HEK293T (cell line): ENCODE measurements around the gene IL12RB2.

Experiments
- FOXA1 ChIP-seq: fragments of 450-650 bp; IDR thresholded peaks from 2 replicates; pipeline ENCODE4 v1.6.1; 2016; ENCODE audit warnings: mild to moderate bottlenecking
- HDGF ChIP-seq: fragments of 450-650 bp; IDR thresholded peaks from 2 replicates; pipeline ENCODE4 v1.6.1; 2017; ENCODE audit warnings: antibody characterized with exemption, borderline replicate concordance
- SUZ12 ChIP-seq: fragments of 450-650 bp; IDR thresholded peaks from 2 replicates; pipeline ENCODE4 v1.6.1; 2016; ENCODE audit warnings: mild to moderate bottlenecking
- TARDBP ChIP-seq: fragments of 450-650 bp; IDR thresholded peaks from 2 replicates; pipeline ENCODE4 v1.6.1; 2016

GRCh38 chr1:67332653-67333529, 25.2 kb downstream of the IL12RB2 start:
- TF ChIP-seq FOXA1 (no peak), SUZ12 (no peak), HDGF (no peak), TARDBP (no peak)
